ENCODE data around the gene KDM2A.

The KDM2A gene

DNA sequence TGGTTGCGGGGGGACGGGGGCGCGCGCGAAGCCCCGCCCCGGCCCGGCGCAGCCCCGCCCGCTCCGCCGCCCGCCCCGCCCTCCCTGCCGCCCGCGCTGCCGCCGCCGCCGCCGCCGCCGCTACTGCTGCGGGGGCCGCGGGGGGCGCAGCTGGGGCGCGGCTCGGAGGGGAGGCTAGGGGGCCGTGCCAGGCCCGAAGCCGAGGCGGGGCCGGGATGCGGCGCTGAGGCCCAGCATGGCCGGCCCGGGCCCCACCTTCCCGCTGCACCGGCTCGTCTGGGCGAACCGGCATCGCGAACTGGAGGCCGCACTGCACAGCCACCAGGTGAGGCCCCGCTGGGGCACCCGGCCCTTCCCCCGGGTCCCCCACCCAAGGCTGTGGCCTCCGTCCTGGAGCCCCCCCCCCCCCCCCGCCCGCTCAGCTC is 170.2 kb downstream of the KDM2A start, which contains the start of gene ANKRD13D:
ANKRD13D (plus strand) TSS at position 78 of the 425 bp plus-strand sequence; CDS start at position 236, 158 bp downstream.
- POLR2A ChIA-PET = interaction anchor here (0.8 to 2.7 kb wide), 3 partner anchors 11 to 43 kb away, joined by 3 to 18 read pairs (median 4); partner anchors contain the start of gene SSH3

DNA sequence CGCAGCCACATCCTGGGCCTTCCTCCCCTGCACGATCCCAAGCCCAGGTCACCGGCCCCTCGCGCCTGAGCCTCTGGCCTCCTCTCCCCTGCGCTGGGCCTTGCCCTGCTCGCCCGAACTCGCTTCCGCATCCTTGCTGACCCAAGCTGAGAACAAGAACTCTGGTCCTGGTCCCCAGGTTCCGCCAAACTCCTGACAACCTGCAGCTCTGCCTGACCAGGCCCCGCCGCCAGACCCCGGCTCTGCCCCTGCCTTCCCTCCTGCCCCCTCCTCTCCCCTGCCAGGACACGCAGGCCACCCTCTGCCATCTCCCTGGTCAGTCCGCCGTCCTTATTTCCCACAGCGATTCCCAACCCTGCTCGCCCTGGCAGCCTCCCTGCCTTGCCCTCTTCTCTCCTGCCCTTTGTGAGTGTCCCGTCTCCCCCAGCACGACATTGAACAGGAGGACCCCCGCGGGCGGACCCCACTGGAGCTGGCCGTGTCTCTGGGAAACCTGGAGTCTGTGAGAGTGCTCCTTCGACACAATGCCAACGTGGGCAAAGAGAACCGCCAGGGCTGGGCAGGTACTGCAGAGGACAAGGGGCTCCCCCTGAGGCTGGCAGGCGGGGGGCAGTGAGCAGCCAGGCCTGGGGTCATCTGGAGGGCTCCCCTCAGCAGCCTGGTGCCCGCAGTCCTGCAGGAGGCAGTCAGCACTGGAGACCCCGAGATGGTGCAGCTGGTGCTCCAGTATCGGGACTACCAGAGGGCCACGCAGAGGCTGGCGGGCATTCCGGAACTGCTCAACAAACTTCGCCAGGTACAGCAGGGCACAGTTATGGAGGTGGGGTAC is 170.8 kb downstream of the KDM2A start:
- CTCF ChIA-PET = interaction anchor here (0.6 to 3.5 kb wide), 9 partner anchors 10 to 92 kb away, joined by 3 to 34 read pairs (median 5); no protein-coding TSS in a partner anchor
- no peak for DNase-seq (ENCODE audit: low read depth, low spot score)
- POLR2A ChIA-PET = interaction anchor here (0.6 to 1.0 kb wide), 3 partner anchors 13 to 90 kb away, joined by 3 to 4 read pairs (median 3); partner anchors contain the start of gene SSH3
- peak overlapping the region; percentile 83 for H3K4me3 ChIP-seq (ENCODE audit: low read depth, low read length)
- TF ChIP-seq, protein P1, sequence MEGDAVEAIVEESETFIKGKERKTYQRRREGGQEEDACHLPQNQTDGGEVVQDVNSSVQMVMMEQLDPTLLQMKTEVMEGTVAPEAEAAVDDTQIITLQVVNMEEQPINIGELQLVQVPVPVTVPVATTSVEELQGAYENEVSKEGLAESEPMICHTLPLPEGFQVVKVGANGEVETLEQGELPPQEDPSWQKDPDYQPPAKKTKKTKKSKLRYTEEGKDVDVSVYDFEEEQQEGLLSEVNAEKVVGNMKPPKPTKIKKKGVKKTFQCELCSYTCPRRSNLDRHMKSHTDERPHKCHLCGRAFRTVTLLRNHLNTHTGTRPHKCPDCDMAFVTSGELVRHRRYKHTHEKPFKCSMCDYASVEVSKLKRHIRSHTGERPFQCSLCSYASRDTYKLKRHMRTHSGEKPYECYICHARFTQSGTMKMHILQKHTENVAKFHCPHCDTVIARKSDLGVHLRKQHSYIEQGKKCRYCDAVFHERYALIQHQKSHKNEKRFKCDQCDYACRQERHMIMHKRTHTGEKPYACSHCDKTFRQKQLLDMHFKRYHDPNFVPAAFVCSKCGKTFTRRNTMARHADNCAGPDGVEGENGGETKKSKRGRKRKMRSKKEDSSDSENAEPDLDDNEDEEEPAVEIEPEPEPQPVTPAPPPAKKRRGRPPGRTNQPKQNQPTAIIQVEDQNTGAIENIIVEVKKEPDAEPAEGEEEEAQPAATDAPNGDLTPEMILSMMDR (IDR thresholded peaks at IDR 0.05; ENCODE audit: insufficient read depth, low read length, missing control alignments) = no peak

More for the DNA sequence above, 170.2 kb downstream of the KDM2A start, which contains the start of gene ANKRD13D:
- TF ChIP-seq, protein P1 (IDR thresholded peaks at IDR 0.05; ENCODE audit: insufficient read depth, low read length, missing control alignments) = no peak
- no peak for DNase-seq (ENCODE audit: low read depth, low spot score)
- CTCF ChIA-PET = interaction anchor here (0.6 to 3.5 kb wide), 8 partner anchors 10 to 92 kb away, joined by 3 to 34 read pairs (median 6); no protein-coding TSS in a partner anchor
- peak within 1 kb of the TSS; percentile 83 for H3K4me3 ChIP-seq (ENCODE audit: low read depth, low read length)

DNA sequence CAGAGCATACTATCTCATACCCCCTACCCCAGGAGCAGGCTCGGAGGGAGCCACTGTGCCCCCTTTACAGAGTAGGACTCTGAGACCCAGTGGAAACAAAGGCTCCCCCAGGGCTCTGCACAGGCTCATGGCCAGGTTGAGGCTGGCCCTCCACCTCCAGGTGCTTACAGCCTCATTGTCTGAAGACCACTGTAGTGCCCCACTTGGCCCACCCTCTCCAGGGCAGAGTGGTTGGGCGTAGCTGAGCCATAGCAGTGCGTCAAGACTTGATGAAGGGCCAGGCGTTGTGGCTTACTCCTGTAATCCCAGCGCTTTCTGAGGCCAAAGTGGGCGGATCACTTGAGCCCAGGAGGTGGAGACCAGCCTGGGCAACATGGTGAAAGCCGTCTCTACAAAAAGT is 171.7 kb downstream of the KDM2A start:
- ChIA-PET POLR2A (no interaction called here), CTCF (interaction anchor here (0.9 to 1.4 kb wide), 6 partner anchors 10 to 29 kb away, joined by 3 to 11 read pairs (median 4); no protein-coding TSS in a partner anchor)
- TF ChIP-seq, protein P1 (IDR thresholded peaks at IDR 0.05; ENCODE audit: insufficient read depth, low read length, missing control alignments) = no peak
- H3K4me3 ChIP-seq (ENCODE audit: low read depth, low read length) = 0 out of 2 replicates have a peak overlapping the region, but pooled peaks have one; percentile 0
- no peak for DNase-seq (ENCODE audit: low read depth, low spot score)

DNA sequence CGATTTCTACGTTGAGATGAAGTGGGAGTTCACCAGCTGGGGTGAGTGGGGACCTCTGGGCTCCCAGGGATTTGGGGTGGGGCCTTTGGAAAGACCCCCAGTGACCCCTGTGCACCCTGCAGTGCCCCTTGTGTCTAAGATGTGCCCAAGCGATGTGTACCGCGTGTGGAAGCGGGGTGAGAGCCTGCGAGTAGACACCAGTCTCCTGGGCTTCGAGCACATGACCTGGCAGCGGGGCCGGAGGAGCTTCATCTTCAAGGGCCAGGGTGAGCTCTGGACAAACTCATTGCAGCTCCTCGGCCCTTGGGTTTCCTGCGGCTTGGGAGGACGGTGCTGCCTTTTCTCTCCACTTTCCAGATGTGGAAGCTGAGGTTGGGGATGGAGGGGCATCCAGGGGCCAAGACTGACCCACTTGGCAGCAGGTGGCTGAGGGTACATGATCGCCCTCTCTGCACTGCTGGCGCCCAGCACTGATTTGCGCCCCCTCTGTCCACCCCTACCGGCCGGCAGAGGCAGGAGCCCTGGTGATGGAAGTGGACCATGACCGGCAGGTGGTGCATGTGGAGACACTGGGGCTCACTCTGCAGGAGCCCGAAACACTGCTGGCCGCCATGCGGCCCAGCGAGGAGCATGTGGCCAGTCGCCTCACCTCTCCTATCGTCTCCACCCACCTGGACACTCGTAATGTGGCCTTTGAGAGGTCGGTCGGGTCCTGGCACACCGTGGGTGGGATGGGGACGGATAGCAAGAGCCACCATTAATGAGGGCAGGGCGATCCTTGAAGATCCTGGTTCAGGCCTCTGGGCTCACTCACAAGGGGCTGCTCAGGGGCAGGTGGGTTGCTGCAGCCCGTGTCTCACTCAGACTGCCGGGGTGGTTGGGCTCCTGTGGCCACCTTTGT is 172.7 kb downstream of the KDM2A start:
- TF ChIP-seq, protein P1 (IDR thresholded peaks at IDR 0.05; ENCODE audit: insufficient read depth, low read length, missing control alignments) = no peak
- POLR2A ChIA-PET = interaction anchor here (0.6 to 1.3 kb wide), 2 partner anchors 12 to 52 kb away, joined by 3 read pairs; partner anchors contain the start of gene SSH3
- CTCF ChIA-PET = interaction anchor here (0.9 to 1.4 kb wide), 6 partner anchors 10 to 30 kb away, joined by 3 to 11 read pairs (median 3); partner anchors contain the start of gene SSH3
- no peak overlapping the region; the same call in 1 of the 2 replicates for H3K4me3 ChIP-seq (ENCODE audit: low read depth, low read length)
- no peak for DNase-seq (ENCODE audit: low read depth, low spot score)

DNA sequence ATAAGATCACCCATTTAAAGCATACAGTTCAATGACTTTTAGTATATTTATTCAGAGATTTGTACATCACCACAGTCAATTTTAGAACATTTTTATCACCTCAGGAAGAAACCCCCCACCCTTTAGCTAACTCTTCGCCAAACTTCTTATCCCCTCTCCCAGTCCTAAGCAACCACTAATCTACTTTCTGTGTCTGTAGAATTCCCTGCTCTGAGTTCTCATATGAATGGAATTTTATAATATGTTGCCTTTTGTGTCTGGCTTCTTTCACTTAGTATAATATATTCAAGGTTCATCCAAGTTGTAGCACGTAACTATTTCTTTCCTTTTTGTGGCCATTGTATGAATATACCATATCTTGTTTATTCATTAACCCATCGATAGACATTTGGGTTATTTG is 173.6 kb downstream of the KDM2A start:
- no peak overlapping the region for H3K4me3 ChIP-seq (ENCODE audit: low read depth, low read length)
- CTCF ChIA-PET = interaction anchor here (1.6 to 2.2 kb wide), 4 partner anchors 10 to 59 kb away, joined by 6 to 12 read pairs (median 7); partner anchors contain the start of gene SSH3
- POLR2A ChIA-PET = interaction anchor here (1.3 kb wide), 1 partner anchor 11 kb away, joined by 3 read pairs; the partner anchor contains the start of gene SSH3
- DNase-seq (ENCODE audit: low read depth, low spot score) = no peak
- TF ChIP-seq, protein P1 (IDR thresholded peaks at IDR 0.05; ENCODE audit: insufficient read depth, low read length, missing control alignments) = no peak
